ENCODE measurements around the gene DLGAP1.

DNA sequence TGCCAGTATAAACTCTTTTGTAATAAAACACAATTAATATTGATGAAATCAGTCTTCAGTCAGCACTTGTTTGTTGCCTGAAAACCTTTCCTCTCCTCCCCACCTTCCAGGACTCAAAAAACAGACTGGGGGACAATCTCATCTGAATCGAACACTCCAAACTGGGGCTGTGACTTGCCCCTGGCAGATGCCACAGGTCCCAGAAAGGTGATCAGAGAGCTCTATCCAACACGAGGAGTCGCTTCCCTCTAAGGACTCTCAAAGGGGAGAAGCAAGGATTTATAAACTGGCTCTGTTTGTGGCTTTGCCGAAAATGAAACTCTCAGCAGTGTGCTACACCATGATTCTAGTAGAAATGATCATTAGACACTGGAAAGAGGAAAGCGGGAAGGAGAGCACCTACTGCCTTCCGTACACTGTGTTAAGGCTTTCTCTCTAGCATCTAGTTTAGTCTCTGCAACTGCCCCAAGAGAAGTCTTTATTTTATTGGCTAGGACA lies 805.9 kb downstream of the DLGAP1 start:
- TF ChIP-seq NBN (IDR thresholded peaks at IDR 0.05) (no peak), YY1 (IDR thresholded peaks at IDR 0.05; ENCODE audit: low read depth, low read length) (no peak), ZNF622 (IDR thresholded peaks at IDR 0.05) (no peak), POLR2AphosphoS5 (IDR thresholded peaks at IDR 0.05; ENCODE audit: low read length) (no peak), POLR2A (IDR thresholded peaks at IDR 0.05; ENCODE audit: low read depth, low read length) (no peak), RCOR1 (conservative IDR thresholded peaks at IDR 0.05; ENCODE audit: low read depth, low read length) (no peak)
- TF ChIP-seq, protein P1, sequence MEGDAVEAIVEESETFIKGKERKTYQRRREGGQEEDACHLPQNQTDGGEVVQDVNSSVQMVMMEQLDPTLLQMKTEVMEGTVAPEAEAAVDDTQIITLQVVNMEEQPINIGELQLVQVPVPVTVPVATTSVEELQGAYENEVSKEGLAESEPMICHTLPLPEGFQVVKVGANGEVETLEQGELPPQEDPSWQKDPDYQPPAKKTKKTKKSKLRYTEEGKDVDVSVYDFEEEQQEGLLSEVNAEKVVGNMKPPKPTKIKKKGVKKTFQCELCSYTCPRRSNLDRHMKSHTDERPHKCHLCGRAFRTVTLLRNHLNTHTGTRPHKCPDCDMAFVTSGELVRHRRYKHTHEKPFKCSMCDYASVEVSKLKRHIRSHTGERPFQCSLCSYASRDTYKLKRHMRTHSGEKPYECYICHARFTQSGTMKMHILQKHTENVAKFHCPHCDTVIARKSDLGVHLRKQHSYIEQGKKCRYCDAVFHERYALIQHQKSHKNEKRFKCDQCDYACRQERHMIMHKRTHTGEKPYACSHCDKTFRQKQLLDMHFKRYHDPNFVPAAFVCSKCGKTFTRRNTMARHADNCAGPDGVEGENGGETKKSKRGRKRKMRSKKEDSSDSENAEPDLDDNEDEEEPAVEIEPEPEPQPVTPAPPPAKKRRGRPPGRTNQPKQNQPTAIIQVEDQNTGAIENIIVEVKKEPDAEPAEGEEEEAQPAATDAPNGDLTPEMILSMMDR (IDR thresholded peaks at IDR 0.05 in 2 of 3, conservative IDR thresholded peaks at IDR 0.05 in 1 of 3; ENCODE audit: control insufficient read depth in 2 of 3, extremely low read depth in 1 of 3, insufficient read depth in 1 of 3, low read depth in 3 of 3, low read length in 3 of 3): no peak
- TF ChIP-seq, protein P2, sequence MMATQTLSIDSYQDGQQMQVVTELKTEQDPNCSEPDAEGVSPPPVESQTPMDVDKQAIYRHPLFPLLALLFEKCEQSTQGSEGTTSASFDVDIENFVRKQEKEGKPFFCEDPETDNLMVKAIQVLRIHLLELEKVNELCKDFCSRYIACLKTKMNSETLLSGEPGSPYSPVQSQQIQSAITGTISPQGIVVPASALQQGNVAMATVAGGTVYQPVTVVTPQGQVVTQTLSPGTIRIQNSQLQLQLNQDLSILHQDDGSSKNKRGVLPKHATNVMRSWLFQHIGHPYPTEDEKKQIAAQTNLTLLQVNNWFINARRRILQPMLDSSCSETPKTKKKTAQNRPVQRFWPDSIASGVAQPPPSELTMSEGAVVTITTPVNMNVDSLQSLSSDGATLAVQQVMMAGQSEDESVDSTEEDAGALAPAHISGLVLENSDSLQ (IDR thresholded peaks at IDR 0.05): no peak
- TF ChIP-seq, protein P3, sequence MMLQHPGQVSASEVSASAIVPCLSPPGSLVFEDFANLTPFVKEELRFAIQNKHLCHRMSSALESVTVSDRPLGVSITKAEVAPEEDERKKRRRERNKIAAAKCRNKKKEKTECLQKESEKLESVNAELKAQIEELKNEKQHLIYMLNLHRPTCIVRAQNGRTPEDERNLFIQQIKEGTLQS (IDR thresholded peaks at IDR 0.05; ENCODE audit: borderline replicate concordance, extremely low read depth, low read depth, low read length): no peak
- TF ChIP-seq, protein P4, sequence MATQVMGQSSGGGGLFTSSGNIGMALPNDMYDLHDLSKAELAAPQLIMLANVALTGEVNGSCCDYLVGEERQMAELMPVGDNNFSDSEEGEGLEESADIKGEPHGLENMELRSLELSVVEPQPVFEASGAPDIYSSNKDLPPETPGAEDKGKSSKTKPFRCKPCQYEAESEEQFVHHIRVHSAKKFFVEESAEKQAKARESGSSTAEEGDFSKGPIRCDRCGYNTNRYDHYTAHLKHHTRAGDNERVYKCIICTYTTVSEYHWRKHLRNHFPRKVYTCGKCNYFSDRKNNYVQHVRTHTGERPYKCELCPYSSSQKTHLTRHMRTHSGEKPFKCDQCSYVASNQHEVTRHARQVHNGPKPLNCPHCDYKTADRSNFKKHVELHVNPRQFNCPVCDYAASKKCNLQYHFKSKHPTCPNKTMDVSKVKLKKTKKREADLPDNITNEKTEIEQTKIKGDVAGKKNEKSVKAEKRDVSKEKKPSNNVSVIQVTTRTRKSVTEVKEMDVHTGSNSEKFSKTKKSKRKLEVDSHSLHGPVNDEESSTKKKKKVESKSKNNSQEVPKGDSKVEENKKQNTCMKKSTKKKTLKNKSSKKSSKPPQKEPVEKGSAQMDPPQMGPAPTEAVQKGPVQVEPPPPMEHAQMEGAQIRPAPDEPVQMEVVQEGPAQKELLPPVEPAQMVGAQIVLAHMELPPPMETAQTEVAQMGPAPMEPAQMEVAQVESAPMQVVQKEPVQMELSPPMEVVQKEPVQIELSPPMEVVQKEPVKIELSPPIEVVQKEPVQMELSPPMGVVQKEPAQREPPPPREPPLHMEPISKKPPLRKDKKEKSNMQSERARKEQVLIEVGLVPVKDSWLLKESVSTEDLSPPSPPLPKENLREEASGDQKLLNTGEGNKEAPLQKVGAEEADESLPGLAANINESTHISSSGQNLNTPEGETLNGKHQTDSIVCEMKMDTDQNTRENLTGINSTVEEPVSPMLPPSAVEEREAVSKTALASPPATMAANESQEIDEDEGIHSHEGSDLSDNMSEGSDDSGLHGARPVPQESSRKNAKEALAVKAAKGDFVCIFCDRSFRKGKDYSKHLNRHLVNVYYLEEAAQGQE (IDR thresholded peaks at IDR 0.05; ENCODE audit: low read depth, low read length): no peak
